GM21576 (cell line): Measurements from ENCODE around the gene OR11L1.

ENCODE experiments used
- ATAC-seq: cut with Tn5 transposase; IDR thresholded peaks from one replicate; pipeline ENCODE4 v1.9.1; 2021; ENCODE audit warnings: mild to moderate bottlenecking, moderate library complexity; ENCODE audit not compliant: unreplicated experiment

OR11L1 gene

GRCh38 chr1:247841796-247842195, at the start of gene OR11L1:
Gene OR11L1, minus strand, starts transcription at chr1:247841896. Its CDS starts 0 bp downstream, at chr1:247841896.
- ATAC-seq = no peak

- no peak for ATAC-seq
These were observed 43.2 kb upstream of the OR11L1 start for GRCh38 chr1:247884797-247885413.

GRCh38 chr1:247883346-247883745, 41.6 kb upstream of the OR11L1 start:
- no peak for ATAC-seq

- ATAC-seq = no peak
These were observed 23.7 kb upstream of the OR11L1 start for GRCh38 chr1:247865416-247865815.

- no peak for ATAC-seq
These were observed 22.9 kb upstream of the OR11L1 start for GRCh38 chr1:247864644-247865043.

GRCh38 chr1:247862756-247863155, 21.1 kb upstream of the OR11L1 start:
- ATAC-seq = no peak

- ATAC-seq = no peak
These were observed 16.4 kb upstream of the OR11L1 start for GRCh38 chr1:247857985-247858619.

GRCh38 chr1:247857069-247857984, 15.6 kb upstream of the OR11L1 start, which contains the start of gene TRIM58:
Gene TRIM58, plus strand, starts transcription at chr1:247857187. Its CDS starts 60 bp downstream, at chr1:247857247.
- peak; percentile 72 for ATAC-seq

GRCh38 chr1:247855911-247856310, 14.2 kb upstream of the OR11L1 start:
- ATAC-seq = no peak

GRCh38 chr1:247854899-247855545, 13.3 kb upstream of the OR11L1 start:
- no peak for ATAC-seq

- no peak for ATAC-seq
These were observed 7.9 kb upstream of the OR11L1 start for GRCh38 chr1:247849616-247850015.

- no peak for ATAC-seq
These were observed 6.7 kb upstream of the OR11L1 start for GRCh38 chr1:247848346-247848745.

- no peak for ATAC-seq
These were observed 4.0 kb upstream of the OR11L1 start for GRCh38 chr1:247845693-247846017.

- no peak for ATAC-seq
These were observed 3.5 kb upstream of the OR11L1 start for GRCh38 chr1:247845011-247845692.

- ATAC-seq = no peak
These were observed 1.7 kb upstream of the OR11L1 start for GRCh38 chr1:247843411-247843810.

GRCh38 chr1:247840818-247841217, 878 bp downstream of the OR11L1 start:
- no peak for ATAC-seq

- ATAC-seq = no peak
These were observed 8.1 kb downstream of the OR11L1 start for GRCh38 chr1:247833601-247834000.

- ATAC-seq = no peak
These were observed 12.0 kb downstream of the OR11L1 start for GRCh38 chr1:247829656-247830055.

- ATAC-seq = no peak
These were observed 16.3 kb downstream of the OR11L1 start for GRCh38 chr1:247825362-247825761.

GRCh38 chr1:247824023-247824422, 17.7 kb downstream of the OR11L1 start, which contains the start of gene OR14A16:
Gene OR14A16, minus strand, starts transcription at chr1:247824119. Its CDS starts 8,390 bp downstream, at chr1:247815729.
- no peak for ATAC-seq

- ATAC-seq = no peak
These were observed 19.6 kb downstream of the OR11L1 start for GRCh38 chr1:247822060-247822459.
